GM10266 (cell line): ENCODE measurements around the gene KCNN4.

Experiments
- DNase-seq: peaks from one replicate; pipeline ENCODE4 v3.0.0; 2012; ENCODE audit errors: extremely low spot score
- CTCF ChIP-seq: IDR thresholded peaks from 2 replicates; pipeline ENCODE4 v1.5.1; 2012; ENCODE audit warnings: mild to moderate bottlenecking, low read depth; ENCODE audit not compliant: control insufficient read depth, insufficient read depth; ENCODE audit errors: missing control alignments

Gene KCNN4

GRCh38 chr19:43797118-43797517 lies 16.3 kb upstream of the KCNN4 start:
- no peak for DNase-seq
- TF ChIP-seq CTCF, result no peak

- no peak for TF ChIP-seq CTCF
- DNase-seq, result no peak
These were observed 9.8 kb upstream of the KCNN4 start for GRCh38 chr19:43790587-43790986.

- no peak for TF ChIP-seq CTCF
- DNase-seq, result no peak
These were observed 8.3 kb upstream of the KCNN4 start for GRCh38 chr19:43789029-43789428.

- TF ChIP-seq CTCF, result no peak
- no peak for DNase-seq
These were observed 5.9 kb upstream of the KCNN4 start for GRCh38 chr19:43786665-43787064.

- TF ChIP-seq CTCF, result peak; percentile 97
- DNase-seq, result peak; percentile 77
These were observed 4.4 kb upstream of the KCNN4 start for GRCh38 chr19:43784981-43785808.

- DNase-seq, result no peak
- no peak for TF ChIP-seq CTCF
These were observed 3.6 kb upstream of the KCNN4 start for GRCh38 chr19:43784241-43784980.

- no peak for DNase-seq
- TF ChIP-seq CTCF, result no peak
These were observed 2.9 kb upstream of the KCNN4 start for GRCh38 chr19:43783636-43784035.
